ENCODE data around the gene MRPS12. TPM values are rescaled to one million over a fixed set of nuclear protein-coding genes. Genes with fewer than 3 reads are reported as not detected.

The MRPS12 gene
- total RNA-seq, 1 donor, result 25.7 TPM

GRCh38 chr19:38918526-38918925 lies 12.2 kb upstream of the MRPS12 start:
- Histone ChIP-seq H3K79me2 (ENCODE audit: insufficient read depth, low read length) (no peaks in the 10 kb centered on the region), H4K20me1 (ENCODE audit: insufficient read depth, low read length) (no peaks in the 10 kb centered on the region), H2AFZ (ENCODE audit: low read length) (no peak overlapping the region), H3K4me2 (ENCODE audit: insufficient read depth, low read length) (no peak overlapping the region), H3K36me3 (ENCODE audit: insufficient read depth, low read length) (peaks cover 8% of the 10 kb centered on the region), H3K4me3 (ENCODE audit: insufficient read depth, low read length) (no peak overlapping the region), H3K9me3 (ENCODE audit: low read depth, low read length) (no peaks in the 10 kb centered on the region), H3K27me3 (ENCODE audit: insufficient read depth, low read length) (no peaks in the 10 kb centered on the region), H3K4me1 (ENCODE audit: insufficient read depth, low read length) (no peaks in the 10 kb centered on the region), H3K27ac (ENCODE audit: low read depth, low read length) (no peak overlapping the region)
- no peak for DNase-seq (ENCODE audit: insufficient read length, low spot score, missing footprints)
- TF ChIP-seq CTCF (IDR thresholded peaks at IDR 0.05; ENCODE audit: extremely low read depth, low read depth, low read length), result no peak

- Histone ChIP-seq H3K36me3 (ENCODE audit: insufficient read depth, low read length) (peaks cover 18% of the 10 kb centered on the region), H4K20me1 (ENCODE audit: insufficient read depth, low read length) (no peaks in the 10 kb centered on the region), H3K4me2 (ENCODE audit: insufficient read depth, low read length) (no peak overlapping the region), H3K27me3 (ENCODE audit: insufficient read depth, low read length) (no peaks in the 10 kb centered on the region), H3K9me3 (ENCODE audit: low read depth, low read length) (no peaks in the 10 kb centered on the region), H3K4me3 (ENCODE audit: insufficient read depth, low read length) (no peak overlapping the region), H3K27ac (ENCODE audit: low read depth, low read length) (no peak overlapping the region), H3K79me2 (ENCODE audit: insufficient read depth, low read length) (no peaks in the 10 kb centered on the region), H3K4me1 (ENCODE audit: insufficient read depth, low read length) (no peaks in the 10 kb centered on the region), H2AFZ (ENCODE audit: low read length) (no peak overlapping the region)
- no peak for DNase-seq (ENCODE audit: insufficient read length, low spot score, missing footprints)
- no peak for TF ChIP-seq CTCF (IDR thresholded peaks at IDR 0.05; ENCODE audit: extremely low read depth, low read depth, low read length)
Measured at GRCh38 chr19:38919837-38920601, 10.7 kb upstream of the MRPS12 start.

GRCh38 chr19:38920602-38921419 lies 9.9 kb upstream of the MRPS12 start:
- Histone ChIP-seq H3K9me3 (ENCODE audit: low read depth, low read length) (no peaks in the 10 kb centered on the region), H3K27me3 (ENCODE audit: insufficient read depth, low read length) (no peaks in the 10 kb centered on the region), H4K20me1 (ENCODE audit: insufficient read depth, low read length) (no peaks in the 10 kb centered on the region), H3K4me3 (ENCODE audit: insufficient read depth, low read length) (no peak overlapping the region), H3K36me3 (ENCODE audit: insufficient read depth, low read length) (peaks cover 23% of the 10 kb centered on the region), H3K4me1 (ENCODE audit: insufficient read depth, low read length) (no peaks in the 10 kb centered on the region), H2AFZ (ENCODE audit: low read length) (no peak overlapping the region), H3K27ac (ENCODE audit: low read depth, low read length) (no peak overlapping the region), H3K4me2 (ENCODE audit: insufficient read depth, low read length) (no peak overlapping the region), H3K79me2 (ENCODE audit: insufficient read depth, low read length) (no peaks in the 10 kb centered on the region)
- DNase-seq (ENCODE audit: insufficient read length, low spot score, missing footprints), result no peak
- TF ChIP-seq CTCF (IDR thresholded peaks at IDR 0.05; ENCODE audit: extremely low read depth, low read depth, low read length), result no peak

All from osteoblast (primary cell).